DOHH2 (cell line): Measurements from ENCODE around the gene IP6K1.

Source experiments
- EZH2phosphoT487 ChIP-seq: fragments of 200-600 bp; sonication (generic); IDR thresholded peaks from 2 replicates; pipeline ENCODE4 v1.6.1; 2017; ENCODE audit warnings: borderline replicate concordance, mild to moderate bottlenecking, antibody characterized with exemption, low read length, moderate library complexity, mixed read lengths
- TF ChIP-seq, protein P1 (sequence below): fragments of 200-600 bp; sonication (generic); IDR thresholded peaks from one replicate; pipeline ENCODE4 v1.5.1; 2014; ENCODE audit warnings: antibody characterized with exemption, mild to moderate bottlenecking, low read depth, low read length; ENCODE audit not compliant: poor library complexity, severe bottlenecking

DNA sequence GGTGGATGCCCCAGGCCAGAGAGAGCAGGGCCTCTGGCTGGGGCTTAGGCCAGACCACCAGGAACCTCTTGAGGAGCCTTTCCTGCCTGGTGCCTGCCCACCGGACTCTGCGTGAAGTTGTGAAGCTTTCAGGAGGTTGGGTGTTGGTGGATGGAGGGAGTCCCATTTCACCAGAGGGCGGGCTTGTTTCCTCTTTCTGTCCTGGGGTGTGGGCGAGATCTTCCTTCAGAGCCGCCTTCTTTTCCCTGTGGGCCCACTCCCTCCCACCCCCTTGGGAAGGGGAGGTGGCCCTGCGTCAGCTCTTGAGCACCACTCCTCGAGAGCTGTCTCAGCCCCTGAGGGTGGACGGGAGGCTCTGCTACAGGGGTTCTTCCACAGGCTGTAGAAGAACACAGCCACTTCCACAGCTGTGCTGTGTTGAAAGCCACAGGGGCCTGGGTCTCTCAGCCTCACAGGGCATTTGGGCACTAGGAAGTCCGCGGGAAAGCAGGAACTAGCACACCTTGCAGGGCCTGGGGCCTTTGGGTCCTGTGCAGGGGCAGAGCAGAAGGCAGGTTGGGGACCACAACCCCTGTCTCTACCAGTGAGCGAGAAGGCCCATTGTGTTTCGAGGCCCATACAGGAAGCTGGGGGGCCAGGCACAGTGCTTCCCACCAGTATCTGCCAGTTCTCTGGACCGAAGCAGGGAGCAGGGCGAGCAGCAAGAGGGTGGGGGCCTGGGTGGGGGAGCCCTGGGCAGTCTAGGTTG lies 69.0 kb downstream of the IP6K1 start:
- TF ChIP-seq, protein P1, sequence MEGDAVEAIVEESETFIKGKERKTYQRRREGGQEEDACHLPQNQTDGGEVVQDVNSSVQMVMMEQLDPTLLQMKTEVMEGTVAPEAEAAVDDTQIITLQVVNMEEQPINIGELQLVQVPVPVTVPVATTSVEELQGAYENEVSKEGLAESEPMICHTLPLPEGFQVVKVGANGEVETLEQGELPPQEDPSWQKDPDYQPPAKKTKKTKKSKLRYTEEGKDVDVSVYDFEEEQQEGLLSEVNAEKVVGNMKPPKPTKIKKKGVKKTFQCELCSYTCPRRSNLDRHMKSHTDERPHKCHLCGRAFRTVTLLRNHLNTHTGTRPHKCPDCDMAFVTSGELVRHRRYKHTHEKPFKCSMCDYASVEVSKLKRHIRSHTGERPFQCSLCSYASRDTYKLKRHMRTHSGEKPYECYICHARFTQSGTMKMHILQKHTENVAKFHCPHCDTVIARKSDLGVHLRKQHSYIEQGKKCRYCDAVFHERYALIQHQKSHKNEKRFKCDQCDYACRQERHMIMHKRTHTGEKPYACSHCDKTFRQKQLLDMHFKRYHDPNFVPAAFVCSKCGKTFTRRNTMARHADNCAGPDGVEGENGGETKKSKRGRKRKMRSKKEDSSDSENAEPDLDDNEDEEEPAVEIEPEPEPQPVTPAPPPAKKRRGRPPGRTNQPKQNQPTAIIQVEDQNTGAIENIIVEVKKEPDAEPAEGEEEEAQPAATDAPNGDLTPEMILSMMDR = no peak
- no peak for TF ChIP-seq EZH2phosphoT487
